ENCODE data around the gene UTRN. TPM values are rescaled to one million over a fixed set of nuclear protein-coding genes. Genes with fewer than 3 reads are reported as not detected.

Gene UTRN
- polyA plus RNA-seq, 1 donor: 162 TPM

Other genes with a start within 250 kb of the UTRN start
- gene SF3B5, start 189.8 kb upstream of the UTRN start, polyA plus RNA-seq (ENCODE audit: insufficient read length): 108 TPM
- gene STX11, start 134.8 kb upstream of the UTRN start, polyA plus RNA-seq (ENCODE audit: insufficient read length): 0.27 TPM